ENCODE measurements around the gene BCL2L15. TPM values are rescaled to one million over a fixed set of nuclear protein-coding genes. Genes with fewer than 3 reads are reported as not detected.

Gene BCL2L15
- total RNA-seq, 4 donors from 2014 or later, result 1.4 to 3.1 TPM; not detected in 2

DNA sequence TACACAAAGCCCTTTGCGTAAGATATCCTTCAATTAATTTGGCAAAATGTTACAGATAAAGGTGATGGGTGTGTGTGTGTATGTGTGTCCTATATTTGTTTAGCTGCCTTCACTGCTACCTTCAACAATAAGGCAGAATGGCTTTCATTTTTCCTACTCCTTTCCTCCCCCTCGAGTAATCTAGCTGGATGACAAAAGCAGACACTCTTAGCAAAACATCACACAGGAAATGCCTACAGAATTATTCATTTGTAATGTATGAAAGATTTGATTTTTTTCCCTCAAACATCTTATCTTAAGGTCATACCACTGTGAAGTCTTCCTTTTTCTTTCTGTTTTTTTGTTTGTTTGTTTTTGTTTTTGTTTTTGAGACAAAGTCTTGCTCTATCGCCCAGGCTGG is 26.5 kb downstream of the BCL2L15 start:
- intact Hi-C loops (cut with DNase I; ENCODE audit: low total_unique reads), result no loop called here
- no peak for DNase-seq

DNA sequence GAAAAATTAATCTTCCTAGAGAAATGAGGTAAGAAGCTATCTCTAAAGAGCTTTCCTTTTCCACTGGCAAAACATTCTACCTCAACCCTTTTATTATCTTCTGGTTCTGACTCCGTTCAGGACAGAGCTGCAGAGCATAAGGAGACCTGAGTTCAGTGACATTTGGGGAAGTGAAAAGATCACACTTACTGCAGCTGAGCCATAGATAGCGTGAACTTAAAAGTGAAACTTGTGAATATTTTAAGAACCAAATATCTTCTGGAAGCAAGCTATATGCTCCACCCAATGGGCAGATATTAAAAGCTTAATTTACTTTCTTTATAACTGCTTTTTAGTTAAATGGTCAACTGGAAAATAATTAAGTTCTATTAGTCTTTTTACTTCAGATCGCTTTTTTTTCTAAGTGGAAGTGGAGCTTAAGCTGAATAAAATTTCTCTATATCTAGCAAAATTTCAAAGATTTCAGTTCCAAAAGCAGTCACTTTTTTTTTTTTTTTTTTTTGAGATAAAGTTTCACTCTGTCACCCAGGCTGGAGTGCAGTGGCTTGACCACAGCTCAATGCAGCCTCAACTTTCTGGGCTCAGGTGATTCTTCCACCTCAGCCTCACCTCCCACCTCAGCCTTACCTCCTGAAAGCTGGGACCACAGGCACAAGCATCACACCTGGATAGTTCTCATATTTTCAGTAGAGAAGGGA is 27.8 kb downstream of the BCL2L15 start:
- intact Hi-C loops (cut with DNase I; ENCODE audit: low total_unique reads), result no loop called here
- Histone ChIP-seq H3K9me3 (no peaks in the 10 kb centered on the region), H3K4me1 (no peaks in the 10 kb centered on the region), H3K4me3 (no peak overlapping the region), H3K27me3 (no peaks in the 10 kb centered on the region), H3K36me3 (no peaks in the 10 kb centered on the region), H3K27ac (no peak overlapping the region)
- TF ChIP-seq POLR2A (IDR thresholded peaks at IDR 0.05), result no peak
- TF ChIP-seq, protein P1, sequence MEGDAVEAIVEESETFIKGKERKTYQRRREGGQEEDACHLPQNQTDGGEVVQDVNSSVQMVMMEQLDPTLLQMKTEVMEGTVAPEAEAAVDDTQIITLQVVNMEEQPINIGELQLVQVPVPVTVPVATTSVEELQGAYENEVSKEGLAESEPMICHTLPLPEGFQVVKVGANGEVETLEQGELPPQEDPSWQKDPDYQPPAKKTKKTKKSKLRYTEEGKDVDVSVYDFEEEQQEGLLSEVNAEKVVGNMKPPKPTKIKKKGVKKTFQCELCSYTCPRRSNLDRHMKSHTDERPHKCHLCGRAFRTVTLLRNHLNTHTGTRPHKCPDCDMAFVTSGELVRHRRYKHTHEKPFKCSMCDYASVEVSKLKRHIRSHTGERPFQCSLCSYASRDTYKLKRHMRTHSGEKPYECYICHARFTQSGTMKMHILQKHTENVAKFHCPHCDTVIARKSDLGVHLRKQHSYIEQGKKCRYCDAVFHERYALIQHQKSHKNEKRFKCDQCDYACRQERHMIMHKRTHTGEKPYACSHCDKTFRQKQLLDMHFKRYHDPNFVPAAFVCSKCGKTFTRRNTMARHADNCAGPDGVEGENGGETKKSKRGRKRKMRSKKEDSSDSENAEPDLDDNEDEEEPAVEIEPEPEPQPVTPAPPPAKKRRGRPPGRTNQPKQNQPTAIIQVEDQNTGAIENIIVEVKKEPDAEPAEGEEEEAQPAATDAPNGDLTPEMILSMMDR (IDR thresholded peaks at IDR 0.05), result no peak
- DNase-seq, result no peak

More for the DNA sequence above, 26.5 kb downstream of the BCL2L15 start:
- H3K27me3 ChIP-seq, result no peaks in the 10 kb centered on the region
- no peaks in the 10 kb centered on the region for H3K36me3 ChIP-seq
- no peaks in the 10 kb centered on the region for H3K4me1 ChIP-seq
- H3K4me3 ChIP-seq, result no peak overlapping the region
- H3K9me3 ChIP-seq, result no peaks in the 10 kb centered on the region
- H3K27ac ChIP-seq, result peak overlapping the region in 1 of 2 donors; percentile 2
- TF ChIP-seq, protein P1 (IDR thresholded peaks at IDR 0.05), result no peak
- no peak for TF ChIP-seq POLR2A (IDR thresholded peaks at IDR 0.05)

DNA sequence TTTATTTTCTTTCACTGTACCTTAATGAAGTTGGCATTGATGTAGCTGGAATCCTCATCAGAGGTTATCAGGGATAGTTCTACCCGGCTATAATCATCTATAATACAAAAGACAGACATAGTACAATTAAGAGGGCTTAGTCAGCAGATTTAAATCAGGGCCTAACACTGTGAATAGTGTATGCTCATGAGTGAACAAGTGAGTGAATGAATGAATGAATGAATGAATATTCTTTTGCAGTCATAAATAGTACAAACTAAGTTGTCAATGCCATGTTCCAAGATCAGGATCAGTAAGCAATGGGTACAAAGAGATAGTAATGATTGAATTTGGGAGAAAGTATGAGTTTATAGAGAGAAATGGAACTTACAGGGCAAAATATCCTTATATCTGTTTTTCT is 28.4 kb downstream of the BCL2L15 start:
- TF ChIP-seq, protein P1 (IDR thresholded peaks at IDR 0.05), result no peak
- TF ChIP-seq POLR2A (IDR thresholded peaks at IDR 0.05), result no peak
- intact Hi-C loops (cut with DNase I; ENCODE audit: low total_unique reads), result no loop called here
- no peaks in the 10 kb centered on the region for H3K4me1 ChIP-seq
- no peaks in the 10 kb centered on the region for H3K36me3 ChIP-seq
- H3K27me3 ChIP-seq, result no peaks in the 10 kb centered on the region
- no peak overlapping the region for H3K4me3 ChIP-seq
- no peak overlapping the region for H3K27ac ChIP-seq
- no peaks in the 10 kb centered on the region for H3K9me3 ChIP-seq
- DNase-seq, result no peak

DNA sequence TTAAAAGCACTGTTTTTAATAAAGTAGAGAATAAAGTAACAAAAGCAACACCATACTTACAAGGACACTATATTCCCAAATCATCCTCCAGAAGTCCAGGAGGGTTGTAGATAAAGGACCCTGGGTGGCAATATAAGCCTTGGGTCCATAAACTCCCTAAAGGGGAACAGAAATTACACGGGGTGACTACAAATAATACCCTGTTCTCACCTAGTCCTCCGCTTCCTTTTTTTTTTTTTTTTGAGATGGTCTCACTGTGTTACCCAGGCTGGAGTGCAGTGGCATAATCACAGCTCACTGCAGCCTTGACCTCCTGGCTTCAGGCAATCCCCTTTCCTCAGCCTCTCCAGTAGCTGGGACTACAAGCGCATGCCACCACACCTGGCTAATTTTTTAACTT is 29.0 kb downstream of the BCL2L15 start:
- H3K27me3 ChIP-seq, result no peaks in the 10 kb centered on the region
- no peaks in the 10 kb centered on the region for H3K9me3 ChIP-seq
- no peaks in the 10 kb centered on the region for H3K4me1 ChIP-seq
- no peak for DNase-seq
- intact Hi-C loops (cut with DNase I; ENCODE audit: low total_unique reads), result no loop called here
- no peak overlapping the region for H3K4me3 ChIP-seq
- no peaks in the 10 kb centered on the region for H3K36me3 ChIP-seq
- no peak for TF ChIP-seq POLR2A (IDR thresholded peaks at IDR 0.05)
- TF ChIP-seq, protein P1 (IDR thresholded peaks at IDR 0.05), result no peak
- no peak overlapping the region for H3K27ac ChIP-seq

DNA sequence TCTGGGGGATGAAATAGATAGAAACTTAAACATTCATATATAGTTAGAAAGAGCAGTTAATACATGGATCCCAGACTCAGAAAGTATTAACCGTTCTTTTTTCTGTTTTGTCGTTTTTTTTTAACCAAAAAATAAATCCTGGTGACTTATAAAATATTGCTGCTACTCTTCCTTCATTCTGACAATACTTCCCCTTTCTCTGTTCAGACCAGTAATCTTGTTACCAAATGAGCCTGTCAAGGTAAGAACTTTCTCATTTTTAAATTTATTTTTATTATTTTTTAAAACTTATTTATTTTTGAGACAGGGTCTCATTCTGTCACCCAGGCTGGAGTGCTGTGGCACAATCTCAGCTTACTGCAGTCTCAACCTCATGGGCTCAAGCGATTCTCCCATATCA is 29.6 kb downstream of the BCL2L15 start:
- Histone ChIP-seq H3K27me3 (no peaks in the 10 kb centered on the region), H3K36me3 (no peaks in the 10 kb centered on the region), H3K4me3 (no peak overlapping the region), H3K9me3 (no peaks in the 10 kb centered on the region), H3K27ac (no peak overlapping the region), H3K4me1 (no peaks in the 10 kb centered on the region)
- intact Hi-C loops (cut with DNase I; ENCODE audit: low total_unique reads), result no loop called here
- TF ChIP-seq, protein P1 (IDR thresholded peaks at IDR 0.05), result no peak
- TF ChIP-seq POLR2A (IDR thresholded peaks at IDR 0.05), result no peak
- no peak for DNase-seq

Data from uterus (tissue), 4 donors.